OCI-LY3 (cell line): ENCODE measurements around the gene EVI2B.
"Not testable (repeated sequence)": the region's sequence is repeated elsewhere in the genome, so short reads cannot be mapped to it uniquely, and the experiment has no call there.

Source experiments
- H2AFZ ChIP-seq: fragments of 200-600, 300-600 bp; shearing (Covaris generic); 2 replicates; pipeline ENCODE4 v1.6.0; 2014; ENCODE audit warnings: antibody characterized with exemption, low read depth, low read length
- H3K27ac ChIP-seq: fragments of 200-600, 300-600 bp; sonication (generic); 2 replicates; pipeline ENCODE4 v1.5.1; 2014; ENCODE audit warnings: mild to moderate bottlenecking, low read length, moderate library complexity, mixed read lengths
- H3K27me3 ChIP-seq: fragments of 200-600, 300-600 bp; sonication (generic); 2 replicates; pipeline ENCODE4 v1.6.1; 2014; ENCODE audit warnings: low read depth, low read length, mixed read lengths
- H3K36me3 ChIP-seq: fragments of 200-600, 300-600 bp; sonication (generic); replicated peaks from 2 replicates; pipeline ENCODE3; 2014; ENCODE audit warnings: low read depth, low read length, mixed read lengths
- H3K4me1 ChIP-seq: fragments of 300-600, 200-600 bp; sonication (generic); 2 replicates; pipeline ENCODE4 v1.6.1; 2014; ENCODE audit warnings: low read length, mixed read lengths
- H3K4me2 ChIP-seq: fragments of 200-600, 300-600 bp; sonication (generic); 2 replicates; pipeline ENCODE4 v1.6.1; 2014; ENCODE audit warnings: low read length, mixed read lengths
- H3K4me3 ChIP-seq: fragments of 300-600, 200-600 bp; sonication (generic); 2 replicates; pipeline ENCODE4 v1.5.1; 2014; ENCODE audit warnings: antibody characterized with exemption, mild to moderate bottlenecking, low read length, moderate library complexity
- H3K79me2 ChIP-seq: fragments of 300-600, 200-600 bp; shearing (Covaris generic); 2 replicates; pipeline ENCODE4 v1.6.1; 2014; ENCODE audit warnings: mild to moderate bottlenecking, low read length, mixed read lengths
- H3K9ac ChIP-seq: fragments of 300-600, 200-600 bp; shearing (Covaris generic); 2 replicates; pipeline ENCODE4 v1.6.0; 2014; ENCODE audit warnings: mild to moderate bottlenecking, low read length, moderate library complexity
- H3K9me3 ChIP-seq: fragments of 200-600, 300-600 bp; shearing (Covaris generic); 2 replicates; pipeline ENCODE4 v1.6.1; 2014; ENCODE audit warnings: low read length, mixed read lengths; ENCODE audit not compliant: insufficient read depth
- H4K20me1 ChIP-seq: fragments of 200-600, 300-600 bp; sonication (generic); 2 replicates; pipeline ENCODE4 v1.6.1; 2016; ENCODE audit warnings: low read length, mixed read lengths; ENCODE audit not compliant: insufficient read depth
- EZH2phosphoT487 ChIP-seq: fragments of 200-600 bp; shearing (Covaris generic); IDR thresholded peaks from 2 replicates; pipeline ENCODE4 v1.6.1; 2018; ENCODE audit warnings: antibody characterized with exemption, mixed run types, low read depth
- TF ChIP-seq, protein P1 (sequence below): fragments of 200-600, 300-600 bp; sonication (generic); IDR thresholded peaks from 2 replicates; pipeline ENCODE4 v1.5.1; 2014; ENCODE audit warnings: antibody characterized with exemption, low read length, low read depth

Gene EVI2B

GRCh38 chr17:31289790-31290189, 24.1 kb downstream of the EVI2B start:
- Histone ChIP-seq H3K27me3 (no peaks in the 10 kb centered on the region), H3K9me3 (no peaks in the 10 kb centered on the region), H3K27ac (no peak overlapping the region), H4K20me1 (no peaks in the 10 kb centered on the region), H3K79me2 (no peaks in the 10 kb centered on the region), H3K4me3 (no peak overlapping the region), H3K9ac (no peak overlapping the region), H3K4me2 (no peak overlapping the region), H2AFZ (no peak overlapping the region), H3K4me1 (peaks cover 8% of the 10 kb centered on the region), H3K36me3 (peaks cover 3% of the 10 kb centered on the region)
- TF ChIP-seq, protein P1, sequence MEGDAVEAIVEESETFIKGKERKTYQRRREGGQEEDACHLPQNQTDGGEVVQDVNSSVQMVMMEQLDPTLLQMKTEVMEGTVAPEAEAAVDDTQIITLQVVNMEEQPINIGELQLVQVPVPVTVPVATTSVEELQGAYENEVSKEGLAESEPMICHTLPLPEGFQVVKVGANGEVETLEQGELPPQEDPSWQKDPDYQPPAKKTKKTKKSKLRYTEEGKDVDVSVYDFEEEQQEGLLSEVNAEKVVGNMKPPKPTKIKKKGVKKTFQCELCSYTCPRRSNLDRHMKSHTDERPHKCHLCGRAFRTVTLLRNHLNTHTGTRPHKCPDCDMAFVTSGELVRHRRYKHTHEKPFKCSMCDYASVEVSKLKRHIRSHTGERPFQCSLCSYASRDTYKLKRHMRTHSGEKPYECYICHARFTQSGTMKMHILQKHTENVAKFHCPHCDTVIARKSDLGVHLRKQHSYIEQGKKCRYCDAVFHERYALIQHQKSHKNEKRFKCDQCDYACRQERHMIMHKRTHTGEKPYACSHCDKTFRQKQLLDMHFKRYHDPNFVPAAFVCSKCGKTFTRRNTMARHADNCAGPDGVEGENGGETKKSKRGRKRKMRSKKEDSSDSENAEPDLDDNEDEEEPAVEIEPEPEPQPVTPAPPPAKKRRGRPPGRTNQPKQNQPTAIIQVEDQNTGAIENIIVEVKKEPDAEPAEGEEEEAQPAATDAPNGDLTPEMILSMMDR = no peak
- TF ChIP-seq EZH2phosphoT487 = no peak

- H3K79me2 ChIP-seq, H2AFZ ChIP-seq, H3K9ac ChIP-seq, H3K4me2 ChIP-seq, H4K20me1 ChIP-seq, H3K4me3 ChIP-seq, H3K27ac ChIP-seq, H3K27me3 ChIP-seq, H3K36me3 ChIP-seq, H3K9me3 ChIP-seq, H3K4me1 ChIP-seq: not testable (repeated sequence)
These were observed 25.9 kb downstream of the EVI2B start for GRCh38 chr17:31287932-31288331.

GRCh38 chr17:31286587-31286986, 27.3 kb downstream of the EVI2B start:
- H3K4me2 ChIP-seq = no peak overlapping the region
- no peak overlapping the region for H3K9ac ChIP-seq
- H3K27me3 ChIP-seq = no peaks in the 10 kb centered on the region
- TF ChIP-seq EZH2phosphoT487 = no peak
- TF ChIP-seq, protein P1 = no peak
- H3K79me2 ChIP-seq = no peaks in the 10 kb centered on the region
- no peaks in the 10 kb centered on the region for H3K4me1 ChIP-seq
- peaks cover 3% of the 10 kb centered on the region for H3K36me3 ChIP-seq
- no peaks in the 10 kb centered on the region for H4K20me1 ChIP-seq
- no peak overlapping the region for H3K4me3 ChIP-seq
- H3K27ac ChIP-seq = no peak overlapping the region
- no peaks in the 10 kb centered on the region for H3K9me3 ChIP-seq
- H2AFZ ChIP-seq = no peak overlapping the region

GRCh38 chr17:31283841-31284240, 30.0 kb downstream of the EVI2B start:
- H3K27ac ChIP-seq = no peak overlapping the region
- no peak overlapping the region for H3K4me2 ChIP-seq
- H3K79me2 ChIP-seq = no peaks in the 10 kb centered on the region
- no peak overlapping the region for H3K4me3 ChIP-seq
- no peak overlapping the region for H3K9ac ChIP-seq
- H3K36me3 ChIP-seq = peaks cover 9% of the 10 kb centered on the region
- H4K20me1 ChIP-seq = no peaks in the 10 kb centered on the region
- TF ChIP-seq, protein P1 = no peak
- H3K27me3 ChIP-seq = no peaks in the 10 kb centered on the region
- H3K4me1 ChIP-seq = no peaks in the 10 kb centered on the region
- no peak overlapping the region for H2AFZ ChIP-seq
- H3K9me3 ChIP-seq = no peaks in the 10 kb centered on the region

DNA sequence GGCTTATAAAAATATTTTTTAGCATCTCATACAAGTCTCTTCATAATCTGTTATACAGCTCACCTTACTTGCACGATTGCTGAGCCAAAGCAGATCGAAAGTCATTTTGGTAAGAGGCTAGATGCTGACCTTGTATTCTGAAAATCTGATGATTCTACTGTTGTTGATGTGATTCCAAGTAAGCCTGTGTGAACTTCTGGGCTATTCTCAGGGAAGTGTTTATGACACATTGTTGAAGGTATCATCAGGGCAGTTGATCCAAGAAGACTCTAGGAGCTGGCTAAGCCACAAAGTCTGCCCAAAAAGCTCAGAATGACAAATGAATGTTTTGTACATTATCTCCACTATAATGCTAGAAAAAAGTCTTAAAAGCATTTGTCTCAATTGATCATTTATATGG, 32.8 kb downstream of the EVI2B start:
- no peak overlapping the region for H2AFZ ChIP-seq
- H3K27ac ChIP-seq = no peak overlapping the region
- H4K20me1 ChIP-seq = no peaks in the 10 kb centered on the region
- H3K36me3 ChIP-seq = peaks cover 14% of the 10 kb centered on the region
- H3K4me2 ChIP-seq = no peak overlapping the region
- no peak overlapping the region for H3K4me3 ChIP-seq
- TF ChIP-seq EZH2phosphoT487 = no peak
- TF ChIP-seq, protein P1 = no peak
- no peaks in the 10 kb centered on the region for H3K9me3 ChIP-seq
- H3K79me2 ChIP-seq = no peaks in the 10 kb centered on the region
- no peaks in the 10 kb centered on the region for H3K27me3 ChIP-seq
- H3K4me1 ChIP-seq = no peaks in the 10 kb centered on the region
- no peak overlapping the region for H3K9ac ChIP-seq
